Testis (tissue), 3 donors: Measurements from ENCODE around the gene ACSBG1. TPM values are rescaled to one million over a fixed set of nuclear protein-coding genes. Genes with fewer than 3 reads are reported as not detected.

Source experiments
- DNase-seq: peaks from one replicate; pipeline ENCODE4 v3.0.0-alpha.2; 2019
- H3K27ac ChIP-seq, 2 donors: fragments of 200-600 bp; sonication (generic); one replicate each; pipeline ENCODE4 v1.5.1; 2019
- H3K27me3 ChIP-seq: fragments of 200-600 bp; sonication (generic); one replicate; pipeline ENCODE4 v1.5.1; 2019
- H3K36me3 ChIP-seq: fragments of 200-600 bp; sonication (generic); one replicate; pipeline ENCODE4 v1.5.1; 2017; ENCODE audit warnings: low read depth; ENCODE audit errors: missing control alignments
- H3K4me1 ChIP-seq: fragments of 200-600 bp; sonication (generic); one replicate; pipeline ENCODE4 v1.5.1; 2019
- H3K4me3 ChIP-seq, 2 donors: fragments of 200-600 bp; sonication (generic); one replicate each; pipeline ENCODE4 v1.5.1; 2017 to 2019
- H3K9me3 ChIP-seq: fragments of 200-600 bp; sonication (generic); one replicate; pipeline ENCODE4 v1.5.1; 2017
- POLR2A ChIP-seq: fragments of 450-650 bp; IDR thresholded peaks from one replicate; pipeline ENCODE4 v1.6.1; 2017; ENCODE audit warnings: antibody characterized with exemption, mild to moderate bottlenecking, moderate library complexity
- WGBS, 2 donors: methylation state at CpG; one replicate each; pipeline ENCODE4 v1.1.5; 2018; 5-methylcytosine and 5-hydroxymethylcytosine counted together
- intact Hi-C: fragments of 100-400 bp; cut with DNase I; formaldehyde crosslinking; loops from one replicate; pipeline ENCODE4 v1.15.1; 2023; ENCODE audit warnings: low total_unique reads
- polyA plus RNA-seq: library from polyadenylated mRNA; stranded (reverse); fragments of 350-450 nt; fragmentation: Illumina TruSeq; extraction: RNeasy Lipid Tissue Mini Kit (QIAGEN cat#74804); gene quantifications from one replicate; pipeline ENCODE4 v1.2.3, GENCODE V29; 2014; ENCODE audit warnings: low read depth, low replicate concordance; ENCODE audit not compliant: insufficient read depth
- total RNA-seq, 2 donors: library from RNA; depleted of rRNA; stranded (reverse); fragments of >200 nt; gene quantifications; one replicate each; pipeline ENCODE4 v1.2.3, GENCODE V29; 2016
- TF ChIP-seq, protein P1 (sequence below), 3 experiments: fragments of 450-650 bp in 2 of 3; fragments of 200-600 bp in 1 of 3; sonication (generic) in 1 of 3; IDR thresholded peaks; one replicate each; pipeline ENCODE4 v1.5.1; 2016 to 2019; ENCODE audit warnings: antibody characterized with exemption in 3 of 3, mild to moderate bottlenecking in 2 of 3, moderate library complexity in 1 of 3

Gene ACSBG1
- total and polyA plus RNA-seq, 3 donors from 2014 or later, result 12.2 to 25.2 (median 14.8) TPM

DNA sequence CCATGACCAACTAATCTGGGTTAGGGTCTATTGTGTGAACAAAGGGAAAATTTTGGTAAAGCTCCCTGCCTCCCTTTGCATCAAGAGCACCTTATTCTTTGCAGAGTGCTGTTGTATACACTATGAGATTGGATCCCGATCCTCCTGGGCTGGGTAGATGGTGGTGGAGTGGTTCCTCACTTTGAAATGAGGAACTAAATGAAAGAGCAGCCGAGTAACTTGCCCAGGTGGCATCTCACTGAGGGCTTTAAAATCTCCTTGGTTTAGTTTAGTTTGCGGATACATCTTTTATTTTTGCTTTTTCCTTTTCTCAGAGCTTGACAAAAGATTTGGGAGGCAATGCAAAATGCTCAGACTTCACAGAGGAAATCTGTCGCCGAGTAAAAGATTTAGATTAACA is 65.8 kb downstream of the ACSBG1 start:
- H3K36me3 ChIP-seq, result no peaks in the 10 kb centered on the region
- intact Hi-C loops, result no loop called here

DNA sequence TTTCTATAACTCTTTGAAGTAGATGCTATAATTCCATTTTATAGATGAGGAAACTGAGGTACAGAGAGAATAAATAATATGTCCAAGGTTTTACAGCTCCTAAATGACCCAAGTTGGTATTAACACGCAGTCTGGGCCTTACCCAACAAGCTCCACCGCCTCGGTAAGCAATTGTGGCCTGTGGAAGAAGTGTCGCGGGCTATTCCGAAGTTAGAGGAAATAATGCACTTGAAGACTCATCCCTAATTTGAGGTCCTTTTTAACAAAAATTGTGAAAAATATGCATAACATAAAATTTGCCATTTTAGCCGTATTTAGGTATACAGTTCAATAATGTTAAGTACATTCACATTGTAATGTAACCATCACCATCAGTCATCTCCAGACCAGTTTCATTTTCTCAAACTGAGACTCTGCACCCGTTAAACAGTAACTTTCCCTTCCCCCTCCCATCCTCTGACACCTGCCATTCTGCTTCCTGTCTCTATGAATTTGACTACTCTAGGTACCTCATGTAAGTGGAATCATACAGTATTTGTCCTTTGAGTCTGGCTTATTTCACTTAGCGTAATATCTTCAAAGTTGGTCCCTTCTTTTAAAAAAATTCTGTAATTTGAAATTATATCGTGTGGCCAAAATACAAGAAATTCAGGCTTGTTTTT is 67.0 kb downstream of the ACSBG1 start:
- no peaks in the 10 kb centered on the region for H3K36me3 ChIP-seq

More for the DNA sequence above, 65.8 kb downstream of the ACSBG1 start:
- no peaks in the 10 kb centered on the region for H3K27me3 ChIP-seq
- H3K4me1 ChIP-seq, result no peaks in the 10 kb centered on the region
- no peaks in the 10 kb centered on the region for H3K9me3 ChIP-seq
- TF ChIP-seq, protein P1, sequence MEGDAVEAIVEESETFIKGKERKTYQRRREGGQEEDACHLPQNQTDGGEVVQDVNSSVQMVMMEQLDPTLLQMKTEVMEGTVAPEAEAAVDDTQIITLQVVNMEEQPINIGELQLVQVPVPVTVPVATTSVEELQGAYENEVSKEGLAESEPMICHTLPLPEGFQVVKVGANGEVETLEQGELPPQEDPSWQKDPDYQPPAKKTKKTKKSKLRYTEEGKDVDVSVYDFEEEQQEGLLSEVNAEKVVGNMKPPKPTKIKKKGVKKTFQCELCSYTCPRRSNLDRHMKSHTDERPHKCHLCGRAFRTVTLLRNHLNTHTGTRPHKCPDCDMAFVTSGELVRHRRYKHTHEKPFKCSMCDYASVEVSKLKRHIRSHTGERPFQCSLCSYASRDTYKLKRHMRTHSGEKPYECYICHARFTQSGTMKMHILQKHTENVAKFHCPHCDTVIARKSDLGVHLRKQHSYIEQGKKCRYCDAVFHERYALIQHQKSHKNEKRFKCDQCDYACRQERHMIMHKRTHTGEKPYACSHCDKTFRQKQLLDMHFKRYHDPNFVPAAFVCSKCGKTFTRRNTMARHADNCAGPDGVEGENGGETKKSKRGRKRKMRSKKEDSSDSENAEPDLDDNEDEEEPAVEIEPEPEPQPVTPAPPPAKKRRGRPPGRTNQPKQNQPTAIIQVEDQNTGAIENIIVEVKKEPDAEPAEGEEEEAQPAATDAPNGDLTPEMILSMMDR (IDR thresholded peaks at IDR 0.05), result no peak
- no peak for TF ChIP-seq POLR2A
- no peak overlapping the region for H3K4me3 ChIP-seq
- H3K27ac ChIP-seq, result no peak overlapping the region
- 85 to 89% methylated on average over 5 of the region's 5 CpGs for WGBS, 2 donors
- no peak for DNase-seq

GRCh38 chr15:78164010-78164409 is 70.4 kb downstream of the ACSBG1 start:
- no peak for DNase-seq
- Histone ChIP-seq H3K36me3 (no peaks in the 10 kb centered on the region), H3K9me3 (no peaks in the 10 kb centered on the region), H3K27ac (no peak overlapping the region), H3K27me3 (no peaks in the 10 kb centered on the region), H3K4me3 (no peak overlapping the region), H3K4me1 (peaks cover 4% of the 10 kb centered on the region)
- intact Hi-C loops, result no loop called here
- TF ChIP-seq POLR2A, result no peak
- TF ChIP-seq, protein P1 (IDR thresholded peaks at IDR 0.05), result no peak
- 69 to 85% methylated on average over 2 of the region's 2 CpGs for WGBS, 2 donors

More for the DNA sequence above, 67.0 kb downstream of the ACSBG1 start:
- no peak overlapping the region for H3K27ac ChIP-seq
- no peak overlapping the region for H3K4me3 ChIP-seq
- intact Hi-C loops, result no loop called here
- WGBS, 2 donors, result 94% methylated on average over 10 of the region's 10 CpGs
- DNase-seq, result no peak
- H3K4me1 ChIP-seq, result peaks cover 4% of the 10 kb centered on the region
- H3K9me3 ChIP-seq, result no peaks in the 10 kb centered on the region
- no peak for TF ChIP-seq POLR2A
- TF ChIP-seq, protein P1 (IDR thresholded peaks at IDR 0.05), result no peak
- H3K27me3 ChIP-seq, result no peaks in the 10 kb centered on the region

DNA sequence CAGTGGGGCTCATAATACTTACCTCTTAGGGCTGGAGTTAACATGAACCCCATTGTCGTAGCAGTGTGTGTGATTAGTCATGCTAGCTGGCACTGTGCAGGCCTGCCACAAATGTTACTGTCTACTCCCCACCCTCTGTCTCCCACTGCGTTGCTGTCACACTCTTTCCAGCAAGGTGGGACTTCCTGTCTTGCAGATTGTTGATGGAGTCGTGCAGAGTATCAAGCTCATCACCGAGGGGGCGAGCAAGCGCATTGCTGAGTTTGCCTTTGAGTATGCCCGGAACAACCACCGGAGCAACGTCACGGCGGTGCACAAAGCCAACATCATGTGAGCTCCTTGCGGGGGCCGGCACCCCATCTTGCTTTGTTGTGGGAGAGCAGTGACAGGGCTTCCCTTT is 72.3 kb downstream of the ACSBG1 start:
- intact Hi-C loops, result no loop called here
- H3K4me3 ChIP-seq, result no peak overlapping the region
- no peaks in the 10 kb centered on the region for H3K36me3 ChIP-seq
- H3K27ac ChIP-seq, result peak overlapping the region; percentile 56 to 73
- peak; percentile 89 for DNase-seq
- peaks cover 4% of the 10 kb centered on the region for H3K4me1 ChIP-seq
- H3K27me3 ChIP-seq, result no peaks in the 10 kb centered on the region
- TF ChIP-seq, protein P1 (IDR thresholded peaks at IDR 0.05), result no peak
- TF ChIP-seq POLR2A, result no peak
- WGBS, 2 donors, result 60 to 80% methylated on average over 13 of the region's 13 CpGs
- no peaks in the 10 kb centered on the region for H3K9me3 ChIP-seq

GRCh38 chr15:78159395-78159794 is 75.0 kb downstream of the ACSBG1 start:
- Histone ChIP-seq H3K9me3 (no peaks in the 10 kb centered on the region), H3K4me3 (no peak overlapping the region), H3K27ac (peak overlapping the region in 1 of 2 donors; percentile 10), H3K4me1 (peaks cover 18% of the 10 kb centered on the region), H3K36me3 (no peaks in the 10 kb centered on the region), H3K27me3 (no peaks in the 10 kb centered on the region)
- intact Hi-C loops, result no loop called here
- WGBS, 2 donors, result 90 to 96% methylated on average over 3 of the region's 3 CpGs
- TF ChIP-seq, protein P1 (IDR thresholded peaks at IDR 0.05), result no peak
- TF ChIP-seq POLR2A, result no peak
- no peak for DNase-seq
